Neural cell (in vitro differentiated cells): ENCODE measurements around the gene PRKAG2. TPM values are rescaled to one million over a fixed set of nuclear protein-coding genes. Genes with fewer than 3 reads are reported as not detected.

ENCODE experiments used
- H2AFZ ChIP-seq: fragments of 200-600, 300-800 bp; sonication (generic), shearing (Covaris generic); 2 replicates; pipeline ENCODE4 v1.6.0; 2014; ENCODE audit warnings: low read depth, mild to moderate bottlenecking, antibody characterized with exemption, low read length, moderate library complexity
- H3F3A ChIP-seq: fragments of 200-600 bp; shearing (Covaris generic); 2 replicates; pipeline ENCODE4 v1.6.1; 2016; ENCODE audit warnings: mild to moderate bottlenecking, moderate library complexity, mixed read lengths, antibody characterized with exemption, low read length; ENCODE audit not compliant: insufficient read depth, poor library complexity, severe bottlenecking
- H3K27ac ChIP-seq: fragments of 200-600, 300-800 bp; sonication (generic), shearing (Covaris generic); 2 replicates; pipeline ENCODE4 v1.5.1; 2014; ENCODE audit warnings: mild to moderate bottlenecking, low read length, moderate library complexity
- H3K27me3 ChIP-seq: fragments of 300-800, 200-600 bp; sonication (generic), shearing (Covaris generic); 2 replicates; pipeline ENCODE4 v1.6.0; 2014; ENCODE audit warnings: mild to moderate bottlenecking, low read depth, low read length, moderate library complexity; ENCODE audit not compliant: insufficient read depth
- H3K36me3 ChIP-seq: fragments of 300-800, 200-600 bp; sonication (generic), shearing (Covaris generic); 2 replicates; pipeline ENCODE4 v1.5.1; 2014; ENCODE audit warnings: mild to moderate bottlenecking, antibody characterized with exemption, low read length, moderate library complexity; ENCODE audit not compliant: insufficient read depth
- H3K4me2 ChIP-seq: fragments of 300-800, 200-600 bp; sonication (generic), shearing (Covaris generic); 2 replicates; pipeline ENCODE4 v1.6.0; 2014; ENCODE audit warnings: mild to moderate bottlenecking, low read length
- H3K4me3 ChIP-seq: fragments of 300-800, 200-600 bp; sonication (generic), shearing (Covaris generic); 2 replicates; pipeline ENCODE4 v1.5.1; 2014; ENCODE audit warnings: mild to moderate bottlenecking, low read length, moderate library complexity
- H3K79me2 ChIP-seq: fragments of 200-600 bp; shearing (Covaris generic); replicated peaks from 2 replicates; pipeline ENCODE4 v1.6.0; 2014; ENCODE audit warnings: mild to moderate bottlenecking, low read length, moderate library complexity; ENCODE audit not compliant: insufficient read depth
- H3K9ac ChIP-seq: fragments of 300-800, 200-600 bp; sonication (generic), shearing (Covaris generic); 2 replicates; pipeline ENCODE4 v1.6.1; 2016; ENCODE audit warnings: mild to moderate bottlenecking, low read length, mixed read lengths
- H3K9me2 ChIP-seq: fragments of 200-600 bp; shearing (Covaris generic); 2 replicates; pipeline ENCODE4 v1.6.1; 2016; ENCODE audit warnings: mild to moderate bottlenecking, low read length, mixed read lengths; ENCODE audit not compliant: insufficient read depth
- H3K9me3 ChIP-seq: fragments of 200-600, 300-800 bp; sonication (generic), shearing (Covaris generic); 2 replicates; pipeline ENCODE4 v1.6.1; 2016; ENCODE audit warnings: mild to moderate bottlenecking, mixed run types, low read length, moderate library complexity, mixed read lengths
- H4K20me1 ChIP-seq: fragments of 200-600 bp; shearing (Covaris generic); 2 replicates; pipeline ENCODE4 v1.6.1; 2016; ENCODE audit warnings: mild to moderate bottlenecking, mixed run types; ENCODE audit not compliant: insufficient read depth
- EP300 ChIP-seq: fragments of 450-650 bp; conservative IDR thresholded peaks from 2 replicates; pipeline ENCODE4 v1.6.1; 2014; ENCODE audit warnings: antibody characterized with exemption, mild to moderate bottlenecking, moderate library complexity; ENCODE audit not compliant: poor library complexity, severe bottlenecking
- EZH2 ChIP-seq: fragments of 200-600, 300-800 bp; shearing (Covaris generic), sonication (generic); IDR thresholded peaks from 2 replicates; pipeline ENCODE4 v1.6.1; 2014; ENCODE audit warnings: antibody characterized with exemption, low read length, borderline replicate concordance, mild to moderate bottlenecking; ENCODE audit not compliant: insufficient read depth, poor library complexity, severe bottlenecking
- MXI1 ChIP-seq: fragments of 450-650 bp; conservative IDR thresholded peaks from 2 replicates; pipeline ENCODE4 v1.6.1; 2014; ENCODE audit warnings: antibody characterized with exemption, mild to moderate bottlenecking; ENCODE audit not compliant: poor library complexity, severe bottlenecking
- POLR2AphosphoS5 ChIP-seq: IDR thresholded peaks from 2 replicates; pipeline ENCODE4 v1.6.1; 2012
- RAD21 ChIP-seq: fragments of 450-650 bp; conservative IDR thresholded peaks from 2 replicates; pipeline ENCODE4 v1.6.1; 2014; ENCODE audit warnings: antibody characterized with exemption, mild to moderate bottlenecking, moderate library complexity
- SMC3 ChIP-seq: fragments of 450-650 bp; conservative IDR thresholded peaks from 2 replicates; pipeline ENCODE4 v1.6.1; 2014; ENCODE audit warnings: antibody characterized with exemption, mild to moderate bottlenecking, moderate library complexity; ENCODE audit not compliant: poor library complexity
- TAF1 ChIP-seq: IDR thresholded peaks from 2 replicates; pipeline ENCODE4 v1.6.1; 2012; ENCODE audit warnings: low read depth
- polyA plus RNA-seq: library from polyadenylated mRNA; depleted of rRNA; stranded (reverse); fragments of >200 nt; gene quantifications from 2 replicates; pipeline ENCODE4 v1.2.3, GENCODE V29; 2014
- TF ChIP-seq, protein P1 (sequence below): fragments of 450-650 bp; IDR thresholded peaks from 2 replicates; pipeline ENCODE4 v1.5.1; 2014; ENCODE audit warnings: antibody characterized with exemption, mild to moderate bottlenecking, moderate library complexity; ENCODE audit not compliant: poor library complexity, severe bottlenecking
- TF ChIP-seq, protein P2 (sequence below): IDR thresholded peaks from 2 replicates; pipeline ENCODE4 v1.6.1; 2012; ENCODE audit warnings: borderline replicate concordance

PRKAG2 gene
- polyA plus RNA-seq, 1 donor from 2014 or later, result 22.9 TPM

DNA sequence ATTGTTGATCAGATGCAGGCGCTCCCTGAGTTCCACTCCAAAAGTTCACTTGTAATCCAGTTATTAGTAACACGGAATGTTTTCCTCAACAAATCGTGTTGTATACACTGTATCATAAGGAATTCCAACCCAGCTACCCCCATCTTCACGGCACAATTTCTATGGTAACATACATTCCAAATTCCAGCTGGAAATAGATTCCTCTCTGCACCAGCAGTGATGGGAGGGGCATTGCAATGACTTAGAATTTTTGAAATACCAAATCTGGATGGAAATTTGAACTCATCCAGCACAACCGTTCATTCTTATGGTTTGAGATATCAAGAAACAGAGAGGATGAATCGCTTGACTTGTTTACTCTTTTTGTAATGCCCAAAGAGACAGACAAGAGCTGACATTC is 318.3 kb downstream of the PRKAG2 start:
- Histone ChIP-seq H3K27ac (no peak overlapping the region), H3K4me2 (no peak overlapping the region), H2AFZ (no peak overlapping the region), H4K20me1 (no peaks in the 10 kb centered on the region), H3K79me2 (no peaks in the 10 kb centered on the region), H3K4me3 (no peak overlapping the region), H3K36me3 (peaks cover 8% of the 10 kb centered on the region), H3K27me3 (no peaks in the 10 kb centered on the region), H3K9me3 (no peaks in the 10 kb centered on the region), H3K9me2 (no peaks in the 10 kb centered on the region), H3K9ac (no peak overlapping the region), H3F3A (no peaks in the 10 kb centered on the region)
- TF ChIP-seq, protein P1, sequence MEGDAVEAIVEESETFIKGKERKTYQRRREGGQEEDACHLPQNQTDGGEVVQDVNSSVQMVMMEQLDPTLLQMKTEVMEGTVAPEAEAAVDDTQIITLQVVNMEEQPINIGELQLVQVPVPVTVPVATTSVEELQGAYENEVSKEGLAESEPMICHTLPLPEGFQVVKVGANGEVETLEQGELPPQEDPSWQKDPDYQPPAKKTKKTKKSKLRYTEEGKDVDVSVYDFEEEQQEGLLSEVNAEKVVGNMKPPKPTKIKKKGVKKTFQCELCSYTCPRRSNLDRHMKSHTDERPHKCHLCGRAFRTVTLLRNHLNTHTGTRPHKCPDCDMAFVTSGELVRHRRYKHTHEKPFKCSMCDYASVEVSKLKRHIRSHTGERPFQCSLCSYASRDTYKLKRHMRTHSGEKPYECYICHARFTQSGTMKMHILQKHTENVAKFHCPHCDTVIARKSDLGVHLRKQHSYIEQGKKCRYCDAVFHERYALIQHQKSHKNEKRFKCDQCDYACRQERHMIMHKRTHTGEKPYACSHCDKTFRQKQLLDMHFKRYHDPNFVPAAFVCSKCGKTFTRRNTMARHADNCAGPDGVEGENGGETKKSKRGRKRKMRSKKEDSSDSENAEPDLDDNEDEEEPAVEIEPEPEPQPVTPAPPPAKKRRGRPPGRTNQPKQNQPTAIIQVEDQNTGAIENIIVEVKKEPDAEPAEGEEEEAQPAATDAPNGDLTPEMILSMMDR, result no peak
- TF ChIP-seq RAD21, result no peak
- no peak for TF ChIP-seq TAF1
- TF ChIP-seq EZH2, result no peak
- no peak for TF ChIP-seq MXI1
- no peak for TF ChIP-seq SMC3
- TF ChIP-seq EP300, result no peak
- TF ChIP-seq, protein P2, sequence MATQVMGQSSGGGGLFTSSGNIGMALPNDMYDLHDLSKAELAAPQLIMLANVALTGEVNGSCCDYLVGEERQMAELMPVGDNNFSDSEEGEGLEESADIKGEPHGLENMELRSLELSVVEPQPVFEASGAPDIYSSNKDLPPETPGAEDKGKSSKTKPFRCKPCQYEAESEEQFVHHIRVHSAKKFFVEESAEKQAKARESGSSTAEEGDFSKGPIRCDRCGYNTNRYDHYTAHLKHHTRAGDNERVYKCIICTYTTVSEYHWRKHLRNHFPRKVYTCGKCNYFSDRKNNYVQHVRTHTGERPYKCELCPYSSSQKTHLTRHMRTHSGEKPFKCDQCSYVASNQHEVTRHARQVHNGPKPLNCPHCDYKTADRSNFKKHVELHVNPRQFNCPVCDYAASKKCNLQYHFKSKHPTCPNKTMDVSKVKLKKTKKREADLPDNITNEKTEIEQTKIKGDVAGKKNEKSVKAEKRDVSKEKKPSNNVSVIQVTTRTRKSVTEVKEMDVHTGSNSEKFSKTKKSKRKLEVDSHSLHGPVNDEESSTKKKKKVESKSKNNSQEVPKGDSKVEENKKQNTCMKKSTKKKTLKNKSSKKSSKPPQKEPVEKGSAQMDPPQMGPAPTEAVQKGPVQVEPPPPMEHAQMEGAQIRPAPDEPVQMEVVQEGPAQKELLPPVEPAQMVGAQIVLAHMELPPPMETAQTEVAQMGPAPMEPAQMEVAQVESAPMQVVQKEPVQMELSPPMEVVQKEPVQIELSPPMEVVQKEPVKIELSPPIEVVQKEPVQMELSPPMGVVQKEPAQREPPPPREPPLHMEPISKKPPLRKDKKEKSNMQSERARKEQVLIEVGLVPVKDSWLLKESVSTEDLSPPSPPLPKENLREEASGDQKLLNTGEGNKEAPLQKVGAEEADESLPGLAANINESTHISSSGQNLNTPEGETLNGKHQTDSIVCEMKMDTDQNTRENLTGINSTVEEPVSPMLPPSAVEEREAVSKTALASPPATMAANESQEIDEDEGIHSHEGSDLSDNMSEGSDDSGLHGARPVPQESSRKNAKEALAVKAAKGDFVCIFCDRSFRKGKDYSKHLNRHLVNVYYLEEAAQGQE, result no peak
- no peak for TF ChIP-seq POLR2AphosphoS5

DNA sequence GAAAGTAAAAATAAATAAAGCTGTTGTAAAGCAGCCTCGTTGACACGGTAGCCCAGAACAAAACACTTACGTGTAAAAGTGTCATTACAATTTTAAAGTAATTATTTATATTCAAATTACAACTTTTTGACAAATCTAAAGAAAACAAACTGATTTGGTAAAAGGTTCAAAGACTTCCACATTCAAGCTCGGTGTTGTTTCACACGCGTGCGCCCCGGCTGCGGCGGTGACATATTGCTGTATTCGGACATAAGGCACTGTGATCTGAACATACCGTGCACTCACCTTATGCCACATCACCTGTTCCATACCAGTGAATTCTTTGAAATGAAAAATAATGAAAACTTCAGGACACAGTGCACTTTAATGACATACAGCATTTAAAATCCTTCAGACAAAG is 320.3 kb downstream of the PRKAG2 start:
- peaks cover 8% of the 10 kb centered on the region for H3K36me3 ChIP-seq
- H3K9ac ChIP-seq, result no peak overlapping the region
- no peak overlapping the region for H2AFZ ChIP-seq
- H3K27ac ChIP-seq, result no peak overlapping the region
- H3K9me3 ChIP-seq, result no peaks in the 10 kb centered on the region
- H3K79me2 ChIP-seq, result no peaks in the 10 kb centered on the region
- H3K27me3 ChIP-seq, result no peaks in the 10 kb centered on the region
- no peaks in the 10 kb centered on the region for H4K20me1 ChIP-seq
- no peak overlapping the region for H3K4me3 ChIP-seq
- H3F3A ChIP-seq, result no peaks in the 10 kb centered on the region
- TF ChIP-seq EP300, result no peak
- TF ChIP-seq MXI1, result no peak
- TF ChIP-seq TAF1, result no peak
- TF ChIP-seq, protein P2, result no peak
- TF ChIP-seq POLR2AphosphoS5, result no peak
- TF ChIP-seq EZH2, result no peak
- TF ChIP-seq RAD21, result no peak
- TF ChIP-seq, protein P1, result no peak
- TF ChIP-seq SMC3, result no peak
- H3K4me2 ChIP-seq, result no peak overlapping the region
- H3K9me2 ChIP-seq, result no peaks in the 10 kb centered on the region
